ENCODE measurements around the gene GFOD1.

DNA sequence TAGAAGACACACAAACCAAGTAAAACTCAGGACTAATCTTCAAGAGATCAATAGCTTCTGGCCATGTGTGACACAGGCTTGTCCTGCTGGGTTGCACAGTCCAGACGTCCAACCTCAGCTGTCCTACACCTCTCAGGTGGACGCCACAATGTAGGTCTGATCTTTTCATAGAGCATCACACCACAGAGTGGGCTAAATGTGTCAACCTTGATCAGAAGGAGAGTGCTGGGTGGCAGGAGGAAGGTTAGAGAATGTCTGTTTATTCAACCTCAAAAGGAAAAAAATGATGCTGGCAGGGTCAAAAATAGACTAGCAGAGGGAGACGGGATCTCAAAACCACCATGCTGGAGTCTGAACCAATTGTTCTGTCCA is 41.7 kb downstream of the GFOD1 start:
- TF ChIP-seq, protein P1, sequence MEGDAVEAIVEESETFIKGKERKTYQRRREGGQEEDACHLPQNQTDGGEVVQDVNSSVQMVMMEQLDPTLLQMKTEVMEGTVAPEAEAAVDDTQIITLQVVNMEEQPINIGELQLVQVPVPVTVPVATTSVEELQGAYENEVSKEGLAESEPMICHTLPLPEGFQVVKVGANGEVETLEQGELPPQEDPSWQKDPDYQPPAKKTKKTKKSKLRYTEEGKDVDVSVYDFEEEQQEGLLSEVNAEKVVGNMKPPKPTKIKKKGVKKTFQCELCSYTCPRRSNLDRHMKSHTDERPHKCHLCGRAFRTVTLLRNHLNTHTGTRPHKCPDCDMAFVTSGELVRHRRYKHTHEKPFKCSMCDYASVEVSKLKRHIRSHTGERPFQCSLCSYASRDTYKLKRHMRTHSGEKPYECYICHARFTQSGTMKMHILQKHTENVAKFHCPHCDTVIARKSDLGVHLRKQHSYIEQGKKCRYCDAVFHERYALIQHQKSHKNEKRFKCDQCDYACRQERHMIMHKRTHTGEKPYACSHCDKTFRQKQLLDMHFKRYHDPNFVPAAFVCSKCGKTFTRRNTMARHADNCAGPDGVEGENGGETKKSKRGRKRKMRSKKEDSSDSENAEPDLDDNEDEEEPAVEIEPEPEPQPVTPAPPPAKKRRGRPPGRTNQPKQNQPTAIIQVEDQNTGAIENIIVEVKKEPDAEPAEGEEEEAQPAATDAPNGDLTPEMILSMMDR (IDR thresholded peaks at IDR 0.05), result no peak
- TF ChIP-seq POLR2A (IDR thresholded peaks at IDR 0.05) (no peak), EP300 (IDR thresholded peaks at IDR 0.05) (no peak)

Data from sigmoid colon (tissue), 4 donors.